Islet precursor cell (in vitro differentiated cells): ENCODE data around the gene FANCG.

Source experiments
- DNase-seq: peaks from one replicate; pipeline ENCODE4 v3.0.0-alpha.2; 2018

FANCG gene

DNA sequence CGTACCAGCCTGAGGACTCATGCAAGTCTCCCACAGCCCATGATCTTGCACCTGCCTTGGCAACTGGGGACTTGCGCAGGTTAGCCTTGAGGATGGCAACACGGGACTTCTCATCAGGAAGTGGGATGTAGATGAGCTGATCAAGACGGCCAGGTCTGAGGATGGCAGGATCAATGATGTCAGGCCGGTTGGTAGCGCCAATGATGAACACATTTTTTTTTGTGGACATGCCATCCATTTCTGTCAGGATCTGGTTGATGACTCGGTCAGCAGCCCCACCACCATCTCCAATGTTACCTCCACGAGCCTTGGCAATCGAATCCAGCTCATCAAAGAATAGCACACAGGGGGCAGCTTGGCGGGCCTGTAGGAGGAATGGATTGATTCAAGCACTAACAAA lies 20.3 kb downstream of the FANCG start:
- no peak for DNase-seq

DNA sequence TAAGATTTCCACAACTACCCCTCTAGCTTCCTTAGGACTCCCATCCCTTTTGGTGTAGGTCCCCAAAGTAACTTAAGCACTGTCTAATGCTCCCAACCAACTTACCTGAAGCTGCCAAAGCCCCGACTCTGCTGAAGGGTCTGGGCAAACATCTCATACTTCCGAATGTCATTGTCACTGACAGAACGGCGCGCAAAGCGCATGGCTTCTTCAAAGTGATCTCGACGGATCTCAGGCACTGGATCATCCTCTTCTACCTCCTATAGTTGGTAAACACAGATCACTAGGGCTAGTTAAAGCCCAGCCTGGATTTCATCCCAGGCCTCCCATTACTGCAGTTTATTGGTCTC lies 22.5 kb downstream of the FANCG start:
- no peak for DNase-seq

DNA sequence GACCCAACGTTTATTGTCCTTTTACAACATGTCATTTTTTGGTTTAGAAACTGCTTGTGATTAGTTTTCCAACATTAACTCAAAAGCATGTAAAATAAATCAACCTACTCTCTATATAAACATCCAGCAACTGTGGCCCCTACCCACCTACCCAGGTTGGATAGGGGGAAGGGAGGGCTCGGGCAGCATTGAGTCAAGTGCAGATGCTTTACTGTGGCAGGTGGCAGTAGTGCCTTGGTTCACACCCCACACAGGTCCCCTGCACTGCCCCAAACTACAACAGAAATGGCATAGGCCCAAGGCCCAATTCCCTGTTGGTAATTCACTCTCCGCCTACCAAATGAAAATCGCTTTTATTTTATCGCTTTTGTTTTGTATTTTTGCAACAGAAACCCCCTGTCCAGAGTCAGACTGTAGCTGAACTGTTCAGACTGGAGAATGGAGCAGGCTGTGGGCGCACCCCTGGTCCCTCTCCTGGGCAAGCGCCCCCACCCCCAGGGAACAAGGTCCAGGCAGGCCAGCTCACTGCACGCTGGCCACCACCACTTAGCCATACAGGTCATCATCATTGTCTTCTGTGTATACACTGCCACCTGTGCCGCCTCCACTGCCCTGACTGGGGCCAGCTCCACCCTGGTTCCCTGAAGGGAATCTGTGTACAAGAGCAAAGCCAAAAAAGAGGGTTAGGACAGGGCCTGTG lies 23.0 kb downstream of the FANCG start:
- no peak for DNase-seq

DNA sequence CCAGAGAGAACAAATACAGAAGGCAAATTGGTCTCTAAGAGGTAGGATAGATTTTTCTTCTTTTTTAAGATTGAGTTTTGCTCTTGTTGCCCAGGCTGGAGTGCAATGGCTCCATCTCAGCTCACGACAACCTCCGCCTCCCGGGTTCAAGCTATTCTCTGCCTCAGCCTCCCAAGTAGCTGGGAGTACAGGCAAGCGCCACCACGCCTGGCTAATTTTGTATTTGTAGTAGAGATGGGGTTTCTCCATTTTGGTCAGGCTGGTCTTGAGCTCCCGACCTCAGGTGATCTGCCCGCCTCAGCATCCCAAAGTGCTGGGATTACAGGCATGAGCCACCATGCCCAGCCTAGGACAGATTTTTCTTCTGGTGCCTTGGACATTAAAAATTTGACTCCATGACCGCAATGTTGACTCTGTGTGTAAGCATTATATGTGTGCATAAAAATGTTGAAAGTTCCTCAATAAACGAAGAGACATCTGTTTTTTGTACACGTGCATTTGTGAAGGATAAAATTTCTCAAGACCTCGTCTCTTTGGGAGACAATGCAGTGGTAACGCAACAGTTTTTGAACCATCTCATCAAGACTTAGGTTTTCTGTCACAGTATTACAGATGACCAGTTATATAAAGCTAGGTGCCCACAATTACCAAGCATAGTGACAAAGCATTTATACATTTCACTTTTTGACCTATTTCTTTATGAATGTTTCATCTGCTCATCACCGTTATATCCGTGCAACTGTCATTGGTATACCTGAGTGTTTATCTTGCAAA lies 24.7 kb downstream of the FANCG start:
- DNase-seq = no peak

- no peak for DNase-seq
Observed at GRCh38 chr9:35054185-35054835, 25.4 kb downstream of the FANCG start.

GRCh38 chr9:35051069-35051967 lies 28.4 kb downstream of the FANCG start:
- DNase-seq = no peak

DNA sequence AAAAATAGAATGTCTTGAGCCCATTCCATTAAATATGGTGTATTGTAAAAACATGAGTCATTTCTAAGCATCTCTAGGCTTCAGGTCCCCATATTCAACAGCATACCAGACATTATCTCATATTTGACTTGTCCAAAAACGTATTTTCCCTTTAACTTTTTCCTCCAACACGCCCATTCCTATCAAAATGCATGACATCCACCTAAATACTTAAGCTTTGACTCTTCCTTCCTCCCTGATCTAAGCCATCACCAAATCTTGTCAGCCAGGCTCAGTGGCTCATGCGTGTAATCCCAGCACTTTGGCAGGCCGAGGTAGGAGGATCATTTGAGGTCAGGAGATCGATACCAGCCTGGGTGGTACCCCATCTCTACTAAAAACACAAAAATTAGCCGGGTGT lies 31.2 kb downstream of the FANCG start:
- DNase-seq = no peak

DNA sequence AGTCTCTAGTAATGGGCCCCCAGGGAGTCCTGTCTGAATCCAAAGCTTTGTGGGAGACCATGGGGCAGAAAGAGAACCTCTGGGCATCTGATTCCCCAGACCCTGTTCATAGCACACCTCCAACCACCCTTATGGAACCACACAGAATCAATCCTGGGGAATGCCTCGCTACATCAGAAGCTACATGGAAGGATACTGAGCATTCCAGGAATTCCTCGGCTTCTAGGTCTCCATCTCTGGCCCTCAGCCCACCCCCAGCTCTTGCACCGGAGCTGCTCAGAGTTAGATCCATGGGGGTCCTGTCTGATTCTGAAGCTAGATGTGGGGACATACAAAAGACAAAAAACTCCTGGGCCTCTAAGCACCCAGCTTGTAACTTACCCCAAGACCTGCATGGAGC lies 35.7 kb downstream of the FANCG start:
- DNase-seq = no peak

- no peak for DNase-seq
Observed at GRCh38 chr9:35042891-35043545, 36.7 kb downstream of the FANCG start.

GRCh38 chr9:35042081-35042604 lies 37.6 kb downstream of the FANCG start:
- no peak for DNase-seq

DNA sequence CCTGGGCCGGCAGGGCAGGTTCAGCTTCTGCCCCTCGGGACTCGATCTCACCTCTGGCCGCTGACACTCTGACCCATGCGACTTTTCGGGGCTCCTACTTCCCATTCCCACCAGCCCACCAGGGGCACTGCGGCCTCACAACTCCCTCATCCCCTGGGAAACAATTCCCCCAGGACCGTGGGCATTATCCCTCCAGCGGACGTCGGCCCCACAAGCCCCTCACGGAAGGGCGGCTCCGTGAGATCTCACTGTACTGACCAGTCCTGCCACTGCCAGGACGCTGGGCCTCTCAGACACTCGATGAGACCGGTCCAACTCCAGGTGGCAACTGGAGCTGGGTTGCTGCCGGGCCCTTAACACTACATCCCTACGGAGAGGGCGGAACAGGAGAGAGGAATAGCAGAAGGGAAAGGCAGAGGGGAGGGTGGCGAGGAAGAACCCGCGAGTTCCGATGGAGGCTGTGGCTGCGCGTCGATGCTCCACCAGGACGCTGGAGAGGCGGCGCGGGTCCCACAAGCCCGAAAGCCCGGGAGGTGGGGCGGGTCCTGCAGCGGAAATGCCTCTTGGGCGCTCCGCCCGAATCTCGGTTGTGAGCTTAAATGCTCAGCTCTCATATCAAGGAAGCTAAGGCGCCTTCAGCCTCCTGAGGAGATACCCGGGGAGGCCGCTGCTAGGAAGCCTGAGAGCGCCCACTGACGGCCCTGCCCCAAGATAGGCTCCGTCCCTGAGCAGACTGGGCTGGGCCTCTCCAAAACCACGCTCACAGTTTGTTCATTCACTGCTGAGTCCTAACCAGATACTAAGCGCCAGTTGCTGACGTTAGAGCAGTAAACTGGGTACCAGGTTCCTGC lies 43.7 kb downstream of the FANCG start:
- peak; percentile 68 for DNase-seq

DNA sequence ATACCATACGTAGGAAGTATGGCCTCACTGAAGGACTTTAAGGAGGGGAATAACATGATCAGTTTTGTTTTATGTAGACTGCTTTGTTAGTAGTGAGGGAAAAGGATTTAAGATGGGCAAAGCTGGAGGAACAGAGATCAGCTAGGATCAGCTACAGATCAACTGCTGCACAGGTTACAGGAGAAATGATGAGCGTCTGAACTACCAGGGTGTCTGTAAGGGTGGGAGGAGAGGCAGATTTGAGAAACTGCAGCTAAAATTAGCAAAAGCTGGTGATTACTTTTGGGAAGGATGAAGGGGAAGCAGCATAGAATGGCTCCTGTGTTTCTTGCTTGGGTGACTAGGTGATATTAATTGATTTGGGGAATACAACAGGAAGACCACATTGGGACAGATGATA lies 46.6 kb downstream of the FANCG start:
- no peak for DNase-seq

GRCh38 chr9:35029852-35030251 lies 49.9 kb downstream of the FANCG start:
- no peak for DNase-seq

DNA sequence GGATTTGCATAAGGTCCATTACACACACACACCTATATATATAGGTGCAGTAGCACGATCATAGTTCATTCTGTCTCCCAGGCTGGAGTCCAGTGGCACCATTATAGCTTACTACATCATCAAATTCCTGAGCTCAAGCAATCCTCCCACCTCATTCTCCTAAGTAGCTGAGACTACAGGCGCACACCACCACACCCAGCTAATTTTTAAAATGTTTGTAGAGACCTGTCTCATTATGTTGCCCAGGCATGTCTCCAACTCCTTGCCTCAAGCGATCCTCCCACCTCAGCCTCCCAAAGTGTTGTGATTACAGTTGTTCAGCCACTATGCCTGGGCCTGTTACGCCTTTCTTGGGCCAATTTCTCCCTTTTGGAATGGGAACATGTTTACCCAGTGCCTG lies 50.5 kb downstream of the FANCG start:
- DNase-seq = no peak

DNA sequence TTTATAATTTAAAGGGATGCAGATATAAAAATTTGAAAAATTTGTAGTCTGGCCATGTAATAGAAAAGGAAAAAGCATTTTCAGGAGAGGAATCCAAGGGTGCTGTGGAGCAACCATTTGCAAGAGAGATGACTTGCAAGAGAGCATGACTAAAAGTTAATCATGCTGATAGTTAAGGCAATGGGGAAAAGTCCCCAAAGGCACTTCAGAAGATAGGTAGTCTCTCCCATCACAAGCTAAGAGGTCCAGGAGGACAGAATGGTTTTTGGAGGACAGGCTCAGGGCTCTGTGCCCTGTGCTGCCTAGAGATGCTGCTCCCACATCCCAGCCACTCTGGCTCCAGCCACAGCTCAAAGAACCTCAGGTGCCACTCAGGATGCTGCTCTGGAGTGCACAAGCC lies 51.4 kb downstream of the FANCG start:
- no peak for DNase-seq

DNA sequence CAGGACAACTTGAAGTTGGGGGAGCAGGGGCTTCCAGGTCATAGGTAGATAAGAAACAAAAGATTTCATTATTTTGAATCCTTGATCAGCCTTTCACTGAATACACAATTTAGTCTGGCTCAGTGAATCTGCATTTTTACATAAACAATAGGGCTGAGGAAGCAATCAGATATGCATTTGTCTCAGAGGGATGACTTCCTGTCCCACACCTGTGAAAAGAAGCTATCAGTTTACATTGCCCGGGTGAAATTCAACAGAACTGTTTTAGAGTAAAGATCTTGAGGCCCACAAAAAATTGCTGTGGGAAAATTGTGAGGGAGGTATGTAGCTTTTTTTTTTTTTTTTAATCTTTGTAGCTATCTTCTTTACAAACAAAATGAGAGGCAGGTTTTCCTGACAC lies 51.9 kb downstream of the FANCG start:
- no peak for DNase-seq

GRCh38 chr9:35027374-35027773 lies 52.4 kb downstream of the FANCG start:
- no peak for DNase-seq

DNA sequence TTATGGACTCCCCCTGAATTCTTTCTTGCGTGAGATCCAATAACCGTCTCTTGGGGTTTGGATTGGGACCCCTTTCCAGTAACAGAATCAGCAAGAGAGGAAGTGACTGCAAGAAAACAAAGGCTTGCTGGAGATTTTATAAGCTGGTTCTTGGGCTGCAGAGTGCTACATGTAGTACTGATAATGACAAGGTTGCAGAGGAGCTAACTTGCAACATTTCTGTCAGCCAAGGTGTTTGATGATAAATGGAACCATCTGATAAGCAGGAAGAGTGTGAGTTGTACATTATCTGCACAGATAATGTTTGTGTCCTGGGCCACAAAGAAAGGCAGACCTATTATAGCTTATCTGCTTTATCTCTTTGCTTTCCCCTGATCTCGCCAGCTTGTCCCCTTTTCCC lies 53.1 kb downstream of the FANCG start:
- no peak for DNase-seq
